Neural cell (in vitro differentiated cells): Measurements from ENCODE around the gene MYCBPAP. TPM values are rescaled to one million over a fixed set of nuclear protein-coding genes. Genes with fewer than 3 reads are reported as not detected.

Experiments used
- H2AFZ ChIP-seq: fragments of 200-600, 300-800 bp; sonication (generic), shearing (Covaris generic); 2 replicates; pipeline ENCODE4 v1.6.0; 2014; ENCODE audit warnings: low read depth, mild to moderate bottlenecking, antibody characterized with exemption, low read length, moderate library complexity
- H3F3A ChIP-seq: fragments of 200-600 bp; shearing (Covaris generic); 2 replicates; pipeline ENCODE4 v1.6.1; 2016; ENCODE audit warnings: mild to moderate bottlenecking, moderate library complexity, mixed read lengths, antibody characterized with exemption, low read length; ENCODE audit not compliant: insufficient read depth, poor library complexity, severe bottlenecking
- H3K27ac ChIP-seq: fragments of 200-600, 300-800 bp; sonication (generic), shearing (Covaris generic); 2 replicates; pipeline ENCODE4 v1.5.1; 2014; ENCODE audit warnings: mild to moderate bottlenecking, low read length, moderate library complexity
- H3K27me3 ChIP-seq: fragments of 300-800, 200-600 bp; sonication (generic), shearing (Covaris generic); 2 replicates; pipeline ENCODE4 v1.6.0; 2014; ENCODE audit warnings: mild to moderate bottlenecking, low read depth, low read length, moderate library complexity; ENCODE audit not compliant: insufficient read depth
- H3K36me3 ChIP-seq: fragments of 300-800, 200-600 bp; sonication (generic), shearing (Covaris generic); 2 replicates; pipeline ENCODE4 v1.5.1; 2014; ENCODE audit warnings: mild to moderate bottlenecking, antibody characterized with exemption, low read length, moderate library complexity; ENCODE audit not compliant: insufficient read depth
- H3K4me2 ChIP-seq: fragments of 300-800, 200-600 bp; sonication (generic), shearing (Covaris generic); 2 replicates; pipeline ENCODE4 v1.6.0; 2014; ENCODE audit warnings: mild to moderate bottlenecking, low read length
- H3K4me3 ChIP-seq: fragments of 300-800, 200-600 bp; sonication (generic), shearing (Covaris generic); 2 replicates; pipeline ENCODE4 v1.5.1; 2014; ENCODE audit warnings: mild to moderate bottlenecking, low read length, moderate library complexity
- H3K79me2 ChIP-seq: fragments of 200-600 bp; shearing (Covaris generic); replicated peaks from 2 replicates; pipeline ENCODE4 v1.6.0; 2014; ENCODE audit warnings: mild to moderate bottlenecking, low read length, moderate library complexity; ENCODE audit not compliant: insufficient read depth
- H3K9ac ChIP-seq: fragments of 300-800, 200-600 bp; sonication (generic), shearing (Covaris generic); 2 replicates; pipeline ENCODE4 v1.6.1; 2016; ENCODE audit warnings: mild to moderate bottlenecking, low read length, mixed read lengths
- H3K9me2 ChIP-seq: fragments of 200-600 bp; shearing (Covaris generic); 2 replicates; pipeline ENCODE4 v1.6.1; 2016; ENCODE audit warnings: mild to moderate bottlenecking, low read length, mixed read lengths; ENCODE audit not compliant: insufficient read depth
- H3K9me3 ChIP-seq: fragments of 200-600, 300-800 bp; sonication (generic), shearing (Covaris generic); 2 replicates; pipeline ENCODE4 v1.6.1; 2016; ENCODE audit warnings: mild to moderate bottlenecking, mixed run types, low read length, moderate library complexity, mixed read lengths
- H4K20me1 ChIP-seq: fragments of 200-600 bp; shearing (Covaris generic); 2 replicates; pipeline ENCODE4 v1.6.1; 2016; ENCODE audit warnings: mild to moderate bottlenecking, mixed run types; ENCODE audit not compliant: insufficient read depth
- EP300 ChIP-seq: fragments of 450-650 bp; conservative IDR thresholded peaks from 2 replicates; pipeline ENCODE4 v1.6.1; 2014; ENCODE audit warnings: antibody characterized with exemption, mild to moderate bottlenecking, moderate library complexity; ENCODE audit not compliant: poor library complexity, severe bottlenecking
- EZH2 ChIP-seq: fragments of 200-600, 300-800 bp; shearing (Covaris generic), sonication (generic); IDR thresholded peaks from 2 replicates; pipeline ENCODE4 v1.6.1; 2014; ENCODE audit warnings: antibody characterized with exemption, low read length, borderline replicate concordance, mild to moderate bottlenecking; ENCODE audit not compliant: insufficient read depth, poor library complexity, severe bottlenecking
- MXI1 ChIP-seq: fragments of 450-650 bp; conservative IDR thresholded peaks from 2 replicates; pipeline ENCODE4 v1.6.1; 2014; ENCODE audit warnings: antibody characterized with exemption, mild to moderate bottlenecking; ENCODE audit not compliant: poor library complexity, severe bottlenecking
- POLR2AphosphoS5 ChIP-seq: IDR thresholded peaks from 2 replicates; pipeline ENCODE4 v1.6.1; 2012
- RAD21 ChIP-seq: fragments of 450-650 bp; conservative IDR thresholded peaks from 2 replicates; pipeline ENCODE4 v1.6.1; 2014; ENCODE audit warnings: antibody characterized with exemption, mild to moderate bottlenecking, moderate library complexity
- SMC3 ChIP-seq: fragments of 450-650 bp; conservative IDR thresholded peaks from 2 replicates; pipeline ENCODE4 v1.6.1; 2014; ENCODE audit warnings: antibody characterized with exemption, mild to moderate bottlenecking, moderate library complexity; ENCODE audit not compliant: poor library complexity
- TAF1 ChIP-seq: IDR thresholded peaks from 2 replicates; pipeline ENCODE4 v1.6.1; 2012; ENCODE audit warnings: low read depth
- polyA plus RNA-seq: library from polyadenylated mRNA; depleted of rRNA; stranded (reverse); fragments of >200 nt; gene quantifications from 2 replicates; pipeline ENCODE4 v1.2.3, GENCODE V29; 2014
- TF ChIP-seq, protein P1 (sequence below): fragments of 450-650 bp; IDR thresholded peaks from 2 replicates; pipeline ENCODE4 v1.5.1; 2014; ENCODE audit warnings: antibody characterized with exemption, mild to moderate bottlenecking, moderate library complexity; ENCODE audit not compliant: poor library complexity, severe bottlenecking
- TF ChIP-seq, protein P2 (sequence below): IDR thresholded peaks from 2 replicates; pipeline ENCODE4 v1.6.1; 2012; ENCODE audit warnings: borderline replicate concordance

The MYCBPAP gene
- polyA plus RNA-seq, 1 donor from 2014 or later, result 0.35 TPM

DNA sequence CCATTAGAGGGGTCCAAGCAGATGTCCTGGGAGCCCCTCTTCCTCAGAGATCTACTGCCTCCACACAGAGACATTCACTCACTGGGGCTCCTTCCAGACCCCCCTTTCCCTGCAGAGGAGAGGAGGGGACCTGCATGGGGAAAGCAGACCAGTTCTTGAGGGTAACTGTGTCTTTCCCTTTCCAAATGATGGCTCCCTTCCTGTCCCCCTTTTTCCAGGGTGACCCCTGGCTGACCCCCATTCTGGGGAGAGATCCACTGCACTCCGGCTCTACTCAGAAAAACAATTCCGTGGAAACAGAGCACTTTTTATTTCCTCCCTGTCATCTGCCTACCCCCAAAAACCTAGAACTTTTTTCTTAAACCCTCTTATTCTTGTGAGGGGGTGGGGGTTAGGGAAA is 58.6 kb downstream of the MYCBPAP start:
- Histone ChIP-seq H3K27ac (peak overlapping the region; percentile 94), H2AFZ (no peak overlapping the region), H3F3A (no peaks in the 10 kb centered on the region), H3K27me3 (peaks cover 15% of the 10 kb centered on the region), H3K9me2 (no peaks in the 10 kb centered on the region), H3K36me3 (no peaks in the 10 kb centered on the region), H3K79me2 (no peaks in the 10 kb centered on the region), H3K4me3 (peak overlapping the region; percentile 87), H3K9me3 (no peaks in the 10 kb centered on the region), H3K4me2 (peak overlapping the region; percentile 37), H4K20me1 (no peaks in the 10 kb centered on the region), H3K9ac (peak overlapping the region; percentile 65)
- TF ChIP-seq, protein P1, sequence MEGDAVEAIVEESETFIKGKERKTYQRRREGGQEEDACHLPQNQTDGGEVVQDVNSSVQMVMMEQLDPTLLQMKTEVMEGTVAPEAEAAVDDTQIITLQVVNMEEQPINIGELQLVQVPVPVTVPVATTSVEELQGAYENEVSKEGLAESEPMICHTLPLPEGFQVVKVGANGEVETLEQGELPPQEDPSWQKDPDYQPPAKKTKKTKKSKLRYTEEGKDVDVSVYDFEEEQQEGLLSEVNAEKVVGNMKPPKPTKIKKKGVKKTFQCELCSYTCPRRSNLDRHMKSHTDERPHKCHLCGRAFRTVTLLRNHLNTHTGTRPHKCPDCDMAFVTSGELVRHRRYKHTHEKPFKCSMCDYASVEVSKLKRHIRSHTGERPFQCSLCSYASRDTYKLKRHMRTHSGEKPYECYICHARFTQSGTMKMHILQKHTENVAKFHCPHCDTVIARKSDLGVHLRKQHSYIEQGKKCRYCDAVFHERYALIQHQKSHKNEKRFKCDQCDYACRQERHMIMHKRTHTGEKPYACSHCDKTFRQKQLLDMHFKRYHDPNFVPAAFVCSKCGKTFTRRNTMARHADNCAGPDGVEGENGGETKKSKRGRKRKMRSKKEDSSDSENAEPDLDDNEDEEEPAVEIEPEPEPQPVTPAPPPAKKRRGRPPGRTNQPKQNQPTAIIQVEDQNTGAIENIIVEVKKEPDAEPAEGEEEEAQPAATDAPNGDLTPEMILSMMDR, result no peak
- TF ChIP-seq EZH2 (no peak), TAF1 (no peak), MXI1 (no peak), SMC3 (no peak), RAD21 (no peak)

DNA sequence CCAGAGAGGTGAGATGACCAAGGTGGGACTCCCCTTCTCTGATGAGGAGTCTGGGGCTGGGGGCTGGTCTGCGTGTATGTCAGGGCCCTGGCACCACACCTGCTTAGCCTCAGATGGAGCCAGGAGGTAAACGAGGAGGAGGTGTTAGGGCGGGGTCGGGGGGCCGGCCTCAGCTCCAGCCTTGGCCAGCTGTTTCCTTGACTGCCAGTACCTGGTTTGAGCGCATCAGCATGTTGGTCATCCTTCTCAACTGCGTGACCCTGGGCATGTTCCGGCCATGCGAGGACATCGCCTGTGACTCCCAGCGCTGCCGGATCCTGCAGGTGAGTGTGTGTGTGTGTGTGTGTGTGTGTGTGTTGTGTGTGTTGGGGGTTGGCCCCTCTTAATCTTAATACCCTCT is 60.4 kb downstream of the MYCBPAP start:
- Histone ChIP-seq H3K27ac (no peak overlapping the region), H3F3A (no peaks in the 10 kb centered on the region), H3K27me3 (no peaks in the 10 kb centered on the region), H3K9me3 (no peaks in the 10 kb centered on the region), H3K9ac (no peak overlapping the region), H3K4me2 (no peak overlapping the region), H4K20me1 (no peaks in the 10 kb centered on the region), H3K79me2 (no peaks in the 10 kb centered on the region), H3K36me3 (no peaks in the 10 kb centered on the region), H2AFZ (no peak overlapping the region), H3K4me3 (no peak overlapping the region), H3K9me2 (no peaks in the 10 kb centered on the region)
- no peak for TF ChIP-seq POLR2AphosphoS5
- TF ChIP-seq, protein P2, sequence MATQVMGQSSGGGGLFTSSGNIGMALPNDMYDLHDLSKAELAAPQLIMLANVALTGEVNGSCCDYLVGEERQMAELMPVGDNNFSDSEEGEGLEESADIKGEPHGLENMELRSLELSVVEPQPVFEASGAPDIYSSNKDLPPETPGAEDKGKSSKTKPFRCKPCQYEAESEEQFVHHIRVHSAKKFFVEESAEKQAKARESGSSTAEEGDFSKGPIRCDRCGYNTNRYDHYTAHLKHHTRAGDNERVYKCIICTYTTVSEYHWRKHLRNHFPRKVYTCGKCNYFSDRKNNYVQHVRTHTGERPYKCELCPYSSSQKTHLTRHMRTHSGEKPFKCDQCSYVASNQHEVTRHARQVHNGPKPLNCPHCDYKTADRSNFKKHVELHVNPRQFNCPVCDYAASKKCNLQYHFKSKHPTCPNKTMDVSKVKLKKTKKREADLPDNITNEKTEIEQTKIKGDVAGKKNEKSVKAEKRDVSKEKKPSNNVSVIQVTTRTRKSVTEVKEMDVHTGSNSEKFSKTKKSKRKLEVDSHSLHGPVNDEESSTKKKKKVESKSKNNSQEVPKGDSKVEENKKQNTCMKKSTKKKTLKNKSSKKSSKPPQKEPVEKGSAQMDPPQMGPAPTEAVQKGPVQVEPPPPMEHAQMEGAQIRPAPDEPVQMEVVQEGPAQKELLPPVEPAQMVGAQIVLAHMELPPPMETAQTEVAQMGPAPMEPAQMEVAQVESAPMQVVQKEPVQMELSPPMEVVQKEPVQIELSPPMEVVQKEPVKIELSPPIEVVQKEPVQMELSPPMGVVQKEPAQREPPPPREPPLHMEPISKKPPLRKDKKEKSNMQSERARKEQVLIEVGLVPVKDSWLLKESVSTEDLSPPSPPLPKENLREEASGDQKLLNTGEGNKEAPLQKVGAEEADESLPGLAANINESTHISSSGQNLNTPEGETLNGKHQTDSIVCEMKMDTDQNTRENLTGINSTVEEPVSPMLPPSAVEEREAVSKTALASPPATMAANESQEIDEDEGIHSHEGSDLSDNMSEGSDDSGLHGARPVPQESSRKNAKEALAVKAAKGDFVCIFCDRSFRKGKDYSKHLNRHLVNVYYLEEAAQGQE, result no peak
- no peak for TF ChIP-seq TAF1
- TF ChIP-seq EZH2, result no peak
- TF ChIP-seq SMC3, result no peak
- TF ChIP-seq, protein P1, result no peak
- no peak for TF ChIP-seq EP300
- no peak for TF ChIP-seq MXI1
- no peak for TF ChIP-seq RAD21
